HEK293 (cell line): ENCODE measurements around the gene SNN.

ENCODE experiments used
- GLI4 ChIP-seq: fragments of 450-650 bp; formaldehyde crosslinking; IDR thresholded peaks from 2 replicates; pipeline ENCODE4 v1.5.1; 2016; ENCODE audit warnings: missing biosample characterization, missing genetic modification characterization
- MYNN ChIP-seq: fragments of 450-650 bp; formaldehyde crosslinking; IDR thresholded peaks from 2 replicates; pipeline ENCODE4 v1.5.1; 2016; ENCODE audit warnings: missing biosample characterization, missing genetic modification characterization, borderline replicate concordance
- PRDM10 ChIP-seq: fragments of 450-650 bp; formaldehyde crosslinking; IDR thresholded peaks from 2 replicates; pipeline ENCODE4 v1.5.1; 2016; ENCODE audit warnings: missing biosample characterization, missing genetic modification characterization
- SP3 ChIP-seq: fragments of 450-650 bp; formaldehyde crosslinking; IDR thresholded peaks from 2 replicates; pipeline ENCODE4 v1.5.1; 2016; ENCODE audit warnings: missing biosample characterization, missing genetic modification characterization
- TRIM28 ChIP-seq: IDR thresholded peaks from 2 replicates; pipeline ENCODE4 v1.6.1; 2011; ENCODE audit warnings: low read length, control low read depth, borderline replicate concordance
- WT1 ChIP-seq: fragments of 450-650 bp; formaldehyde crosslinking; IDR thresholded peaks from 2 replicates; pipeline ENCODE4 v1.5.1; 2016; ENCODE audit warnings: missing biosample characterization, missing genetic modification characterization
- ZBTB1 ChIP-seq: fragments of 450-650 bp; formaldehyde crosslinking; IDR thresholded peaks from 2 replicates; pipeline ENCODE4 v1.5.1; 2016; ENCODE audit warnings: missing biosample characterization, missing genetic modification characterization
- ZBTB21 ChIP-seq: fragments of 450-650 bp; formaldehyde crosslinking; IDR thresholded peaks from 2 replicates; pipeline ENCODE4 v1.5.1; 2017; ENCODE audit warnings: missing biosample characterization, missing genetic modification characterization
- ZFP3 ChIP-seq: fragments of 450-650 bp; formaldehyde crosslinking; IDR thresholded peaks from 2 replicates; pipeline ENCODE4 v1.5.1; 2016; ENCODE audit warnings: low read depth, missing biosample characterization, missing genetic modification characterization
- ZFP41 ChIP-seq: fragments of 450-650 bp; formaldehyde crosslinking; IDR thresholded peaks from 2 replicates; pipeline ENCODE4 v1.5.1; 2016; ENCODE audit warnings: missing biosample characterization, missing genetic modification characterization, borderline replicate concordance
- ZNF121 ChIP-seq: fragments of 450-650 bp; formaldehyde crosslinking; IDR thresholded peaks from 2 replicates; pipeline ENCODE4 v1.5.1; 2016; ENCODE audit warnings: missing biosample characterization, missing genetic modification characterization
- ZNF132 ChIP-seq: fragments of 450-650 bp; formaldehyde crosslinking; IDR thresholded peaks from 2 replicates; pipeline ENCODE4 v1.5.1; 2017; ENCODE audit warnings: missing biosample characterization, missing genetic modification characterization, borderline replicate concordance
- ZNF184 ChIP-seq: fragments of 450-650 bp; IDR thresholded peaks from 2 replicates; pipeline ENCODE4 v1.5.1; 2018; ENCODE audit warnings: missing biosample characterization, mild to moderate bottlenecking, missing genetic modification characterization
- ZNF248 ChIP-seq: fragments of 450-650 bp; formaldehyde crosslinking; IDR thresholded peaks from 2 replicates; pipeline ENCODE4 v1.5.1; 2017; ENCODE audit warnings: missing biosample characterization, missing genetic modification characterization
- ZNF311 ChIP-seq: fragments of 450-650 bp; formaldehyde crosslinking; IDR thresholded peaks from 2 replicates; pipeline ENCODE4 v1.5.1; 2017; ENCODE audit warnings: missing biosample characterization, missing genetic modification characterization, borderline replicate concordance
- ZNF510 ChIP-seq: fragments of 450-650 bp; formaldehyde crosslinking; IDR thresholded peaks from 2 replicates; pipeline ENCODE4 v1.5.1; 2018; ENCODE audit warnings: mild to moderate bottlenecking, missing genetic modification characterization, missing biosample characterization; ENCODE audit not compliant: insufficient replicate concordance
- ZNF549 ChIP-seq: fragments of 450-650 bp; IDR thresholded peaks from 2 replicates; pipeline ENCODE4 v1.5.1; 2018; ENCODE audit warnings: missing biosample characterization, missing genetic modification characterization, mild to moderate bottlenecking, inconsistent platforms, moderate library complexity
- ZNF561 ChIP-seq: fragments of 450-650 bp; IDR thresholded peaks from 2 replicates; pipeline ENCODE4 v1.5.1; 2018; ENCODE audit warnings: missing biosample characterization, missing genetic modification characterization, borderline replicate concordance
- ZNF624 ChIP-seq: fragments of 450-650 bp; formaldehyde crosslinking; IDR thresholded peaks from 2 replicates; pipeline ENCODE4 v1.5.1; 2017; ENCODE audit warnings: missing biosample characterization, missing genetic modification characterization
- ZNF629 ChIP-seq: fragments of 450-650 bp; formaldehyde crosslinking; IDR thresholded peaks from 2 replicates; pipeline ENCODE4 v1.5.1; 2017; ENCODE audit warnings: missing biosample characterization, missing genetic modification characterization
- ZNF639 ChIP-seq: fragments of 450-650 bp; formaldehyde crosslinking; IDR thresholded peaks from 2 replicates; pipeline ENCODE4 v1.5.1; 2016; ENCODE audit warnings: missing biosample characterization, missing genetic modification characterization
- ZNF664 ChIP-seq: fragments of 450-650 bp; formaldehyde crosslinking; IDR thresholded peaks from 2 replicates; pipeline ENCODE4 v1.5.1; 2016; ENCODE audit warnings: missing biosample characterization, missing genetic modification characterization
- ZXDB ChIP-seq: fragments of 450-650 bp; formaldehyde crosslinking; IDR thresholded peaks from 2 replicates; pipeline ENCODE4 v1.5.1; 2016; ENCODE audit warnings: missing biosample characterization, missing genetic modification characterization
- TF ChIP-seq, protein P1 (sequence below): fragments of 450-650 bp; formaldehyde crosslinking; IDR thresholded peaks from 2 replicates; pipeline ENCODE4 v1.5.1; 2016; ENCODE audit warnings: missing biosample characterization, missing genetic modification characterization

The SNN gene

GRCh38 chr16:11682655-11683096 lies 14.4 kb downstream of the SNN start (continued):
- TF ChIP-seq PRDM10 (peak; percentile 11; the same call in 1 of the 2 replicates), WT1 (tag by site-specific recombination) (peak; percentile 62), ZNF639 (tag by site-specific recombination) (no peak), ZNF184 (tag by site-specific recombination) (0 out of 2 replicates have a peak, but pooled peaks have one; percentile 33), ZNF311 (no peak), ZXDB (tag by site-specific recombination) (no peak), ZNF561 (tag by site-specific recombination) (no peak), ZNF549 (tag by site-specific recombination) (no peak), ZNF510 (no peak), ZFP3 (tag by site-specific recombination) (no peak), ZBTB21 (peak; percentile 35; the same call in 1 of the 2 replicates), ZNF132 (tag by site-specific recombination) (no peak), ZNF624 (tag by site-specific recombination) (no peak), MYNN (no peak), GLI4 (tag by site-specific recombination) (no peak), ZNF248 (tag by site-specific recombination) (no peak), ZNF629 (peak; percentile 75), TRIM28 (no peak), SP3 (tag by site-specific recombination) (no peak), ZFP41 (tag by site-specific recombination) (no peak), ZNF121 (no peak), ZNF664 (tag by site-specific recombination) (peak; percentile 29; the same call in 1 of the 2 replicates), ZBTB1 (no peak)
- TF ChIP-seq, protein P1, sequence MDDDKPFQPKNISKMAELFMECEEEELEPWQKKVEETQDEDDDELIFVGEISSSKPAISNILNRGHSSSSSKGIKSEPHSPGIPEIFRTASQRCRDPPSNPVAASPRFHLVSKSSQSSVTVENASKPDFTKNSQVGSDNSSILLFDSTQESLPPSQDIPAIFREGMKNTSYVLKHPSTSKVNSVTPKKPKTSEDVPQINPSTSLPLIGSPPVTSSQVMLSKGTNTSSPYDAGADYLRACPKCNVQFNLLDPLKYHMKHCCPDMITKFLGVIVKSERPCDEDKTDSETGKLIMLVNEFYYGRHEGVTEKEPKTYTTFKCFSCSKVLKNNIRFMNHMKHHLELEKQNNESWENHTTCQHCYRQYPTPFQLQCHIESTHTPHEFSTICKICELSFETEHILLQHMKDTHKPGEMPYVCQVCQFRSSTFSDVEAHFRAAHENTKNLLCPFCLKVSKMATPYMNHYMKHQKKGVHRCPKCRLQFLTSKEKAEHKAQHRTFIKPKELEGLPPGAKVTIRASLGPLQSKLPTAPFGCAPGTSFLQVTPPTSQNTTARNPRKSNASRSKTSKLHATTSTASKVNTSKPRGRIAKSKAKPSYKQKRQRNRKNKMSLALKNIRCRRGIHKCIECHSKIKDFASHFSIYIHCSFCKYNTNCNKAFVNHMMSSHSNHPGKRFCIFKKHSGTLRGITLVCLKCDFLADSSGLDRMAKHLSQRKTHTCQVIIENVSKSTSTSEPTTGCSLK = no peak
